HepG2 (cell line): ENCODE data around the gene NOSIP. TPM values are rescaled to one million over a fixed set of nuclear protein-coding genes. Genes with fewer than 3 reads are reported as not detected.

Source experiments
- ATAC-seq: fragments of 200-7000 bp; cut with Tn5 transposase; 3 replicates; pipeline ENCODE4 v1.9.1; 2020; ENCODE audit warnings: mild to moderate bottlenecking, moderate library complexity
- BruUV-seq: library from RNA; stranded (reverse); fragments of 400-500 nt; replicated peaks from 2 replicates; lab custom pipeline; 2021; lab: Mats Ljungman, UMichigan
- CTCF ChIA-PET: fragments of 300-600 bp; formaldehyde crosslinking; extraction: SDS; loops from one replicate; lab custom pipeline; 2021; ENCODE audit warnings: low total read pairs, inconsistent platforms, low intra/inter-chr PET ratio; lab: Yijun Ruan, JAX
- POLR2A ChIA-PET: fragments of 350-600 bp; sonication (Branson Sonifier 250); formaldehyde crosslinking; loops from one replicate; lab custom pipeline; 2020; ENCODE audit warnings: antibody characterized with exemption, inconsistent platforms; lab: Yijun Ruan, JAX
- DNase-seq: peaks from one replicate; pipeline ENCODE4 v3.0.0-alpha.2; 2015; ENCODE audit warnings: low spot score
- FAIRE-seq: peaks from 3 replicates; lab custom pipeline; 2011; peaks lifted over from hg19 to GRCh38; lab: Jason Lieb, UNC
- H2AFZ ChIP-seq: one replicate; pipeline ENCODE4 v1.6.1; 2011; ENCODE audit warnings: low read length, inconsistent platforms
- H3K27ac ChIP-seq: fragments of 300-600 bp; 3 replicates; pipeline ENCODE4 v1.8.0; 2011; ENCODE audit warnings: mixed run types, mild to moderate bottlenecking, mixed read lengths, low read length, inconsistent platforms; ENCODE audit not compliant: insufficient read depth; ENCODE audit errors: extremely low read length
- H3K27me3 ChIP-seq, 2 experiments: fragments of 200-600 bp in 1 of 2; 2 replicates in 1 of 2; 3 replicates in 1 of 2; pipeline versions ENCODE4 v1.6.0 to v1.8.0; 2011; ENCODE audit warnings: low read length in 2 of 2, mild to moderate bottlenecking in 2 of 2, moderate library complexity in 2 of 2, inconsistent platforms in 1 of 2; ENCODE audit not compliant: insufficient read depth in 2 of 2, control insufficient read depth in 1 of 2
- H3K36me3 ChIP-seq, 2 experiments: fragments of 200-600 bp in 1 of 2; replicated peaks in 1 of 2; 2 replicates in 1 of 2; 3 replicates in 1 of 2; pipeline versions ENCODE4 v1.5.1 to v1.8.0; 2011; ENCODE audit warnings: low read length in 2 of 2, inconsistent platforms in 1 of 2; ENCODE audit not compliant: insufficient read depth in 2 of 2, control insufficient read depth in 1 of 2
- H3K4me1 ChIP-seq: 2 replicates; pipeline ENCODE4 v1.5.1; 2012; ENCODE audit warnings: low read length, inconsistent platforms; ENCODE audit not compliant: insufficient read depth
- H3K4me2 ChIP-seq: 2 replicates; pipeline ENCODE4 v1.6.0; 2011; ENCODE audit warnings: low read depth, low read length, inconsistent platforms
- H3K4me3 ChIP-seq, 3 experiments: fragments of 200-600 bp in 1 of 3; sonication (generic), shearing (Covaris generic) in 1 of 3; replicated peaks in 1 of 3; 2 replicates each; pipeline ENCODE4 v1.5.1; 2011 to 2016; ENCODE audit warnings: low read length in 3 of 3, inconsistent platforms in 2 of 3, low read depth in 2 of 3, mild to moderate bottlenecking in 2 of 3, control low read depth in 1 of 3, mixed read lengths in 1 of 3; ENCODE audit not compliant: insufficient read depth in 1 of 3
- H3K79me2 ChIP-seq: one replicate; pipeline ENCODE4 v1.6.1; 2011; ENCODE audit warnings: low read length, inconsistent platforms; ENCODE audit not compliant: insufficient read depth
- H3K9ac ChIP-seq: 2 replicates; pipeline ENCODE4 v1.6.0; 2011; ENCODE audit warnings: mild to moderate bottlenecking, low read depth, low read length, inconsistent platforms; ENCODE audit not compliant: insufficient read depth
- H3K9me3 ChIP-seq: 2 replicates; pipeline ENCODE4 v1.5.1; 2012; ENCODE audit warnings: mild to moderate bottlenecking, low read length
- H4K20me1 ChIP-seq: 2 replicates; pipeline ENCODE4 v1.6.0; 2011; ENCODE audit warnings: inconsistent platforms, mild to moderate bottlenecking, low read length, moderate library complexity; ENCODE audit not compliant: insufficient read depth
- BRD4 ChIP-seq: sonication (generic); formaldehyde crosslinking; IDR thresholded peaks from 2 replicates; pipeline ENCODE4 v1.4.0; 2020; ENCODE audit warnings: missing genetic modification reagents
- FOXA3 ChIP-seq: IDR thresholded peaks from 2 replicates; pipeline ENCODE4 v1.6.1; 2016; ENCODE audit warnings: missing genetic modification reagents, missing compliant biosample characterization
- LBX2 ChIP-seq: sonication (generic); formaldehyde crosslinking; IDR thresholded peaks from 2 replicates; pipeline ENCODE4 v1.5.0; 2020; ENCODE audit warnings: missing genetic modification reagents, mild to moderate bottlenecking, borderline replicate concordance
- LRRFIP1 ChIP-seq: sonication (generic); formaldehyde crosslinking; conservative IDR thresholded peaks from 2 replicates; pipeline ENCODE4 v1.4.0; 2020; ENCODE audit warnings: missing genetic modification reagents
- MBD4 ChIP-seq: IDR thresholded peaks from 2 replicates; pipeline ENCODE4 v1.6.1; 2012; ENCODE audit warnings: low read length, inconsistent platforms, borderline replicate concordance
- MXD1 ChIP-seq: sonication (generic); formaldehyde crosslinking; IDR thresholded peaks from 2 replicates; pipeline ENCODE4 v1.4.0; 2020; ENCODE audit warnings: mild to moderate bottlenecking, missing genetic modification reagents
- NR2F1 ChIP-seq, 2 experiments: fragments of 450-650 bp in 1 of 2; formaldehyde crosslinking in 1 of 2; IDR thresholded peaks; 2 replicates each; pipeline versions ENCODE4 v1.5.0 to v1.6.1; 2016 to 2020; ENCODE audit warnings: mild to moderate bottlenecking in 1 of 2, missing compliant biosample characterization in 1 of 2, missing genetic modification reagents in 1 of 2, moderate library complexity in 1 of 2
- PAF1 ChIP-seq: IDR thresholded peaks from 2 replicates; pipeline ENCODE4 v1.6.1; 2016; ENCODE audit warnings: missing genetic modification reagents, missing compliant biosample characterization
- PATZ1 ChIP-seq: sonication (generic); formaldehyde crosslinking; IDR thresholded peaks from 2 replicates; pipeline ENCODE4 v1.4.0; 2020; ENCODE audit warnings: missing genetic modification reagents
- POLR2A ChIP-seq, 2 experiments: IDR thresholded peaks; 2 replicates each; pipeline ENCODE4 v1.6.1; 2011; ENCODE audit warnings: low read depth in 2 of 2, low read length in 2 of 2, mild to moderate bottlenecking in 1 of 2, moderate library complexity in 1 of 2; ENCODE audit not compliant: insufficient read depth in 1 of 2
- PRMT3 ChIP-seq: sonication (generic); formaldehyde crosslinking; IDR thresholded peaks from 2 replicates; pipeline ENCODE4 v1.8.1; 2022; ENCODE audit warnings: low read depth, mild to moderate bottlenecking, moderate library complexity, missing genetic modification reagents, borderline replicate concordance
- ZNF280B ChIP-seq: sonication (generic); formaldehyde crosslinking; IDR thresholded peaks from 2 replicates; pipeline ENCODE4 v1.5.0; 2020; ENCODE audit warnings: missing genetic modification reagents, mild to moderate bottlenecking, borderline replicate concordance
- ZNF580 ChIP-seq: IDR thresholded peaks from 2 replicates; pipeline ENCODE4 v1.6.1; 2016; ENCODE audit warnings: low read depth, borderline replicate concordance
- ZNF7 ChIP-seq: IDR thresholded peaks from 2 replicates; pipeline ENCODE4 v1.6.1; 2016; ENCODE audit warnings: missing biosample characterization, missing genetic modification reagents
- ZNF850 ChIP-seq: sonication (generic); formaldehyde crosslinking; conservative IDR thresholded peaks from 2 replicates; pipeline ENCODE4 v1.9.0; 2021; ENCODE audit warnings: mild to moderate bottlenecking, missing genetic modification reagents
- WGBS: methylation state at CpG from one replicate; pipeline ENCODE4 v1.1.6; 2017; ENCODE audit warnings: low lambda C conversion rate; 5-methylcytosine and 5-hydroxymethylcytosine counted together
- in situ Hi-C: cut with HindIII; loops from 2 replicates; pipeline ENCODE4 v1.10.0; 2017; ENCODE audit warnings: low pct_unique_long_range_greater_than_20kb; ENCODE audit not compliant: extremely low pct_ligation_motif_present
- intact Hi-C: fragments of 100-400 bp; cut with micrococcal nuclease; formaldehyde crosslinking; loops from one replicate; pipeline ENCODE4 v1.10.0; 2022; ENCODE audit not compliant: unreplicated experiment
- polyA plus RNA-seq, 8 experiments: library from polyadenylated mRNA; depleted of rRNA in 3 of 8; stranded (reverse) in 7 of 8; unstranded in 1 of 8; fragments of >200 nt; fragmentation: Illumina TruSeq in 4 of 8; extraction: Trizol in 4 of 8; gene quantifications; 2 replicates each; pipeline versions ENCODE4 v1.2.1 to v1.2.3, GENCODE V29; 2011 to 2016; ENCODE audit warnings: low read depth in 4 of 8, missing spikeins in 1 of 8, mixed read lengths in 1 of 8; ENCODE audit not compliant: insufficient read depth in 1 of 8
- total RNA-seq, 5 experiments: library from RNA; depleted of rRNA; stranded (reverse); fragments of >200 nt; fragmentation: Illumina TruSeq; extraction: Trizol; gene quantifications; 2 replicates each; pipeline ENCODE4 v1.2.3, GENCODE V29; 2016; ENCODE audit warnings: low read depth in 1 of 5

The NOSIP gene
- total and polyA plus RNA-seq, 2 of the 13 experiments (the other 11 are each of a cell fraction or from before 2014, with no cell fraction given): 54.3 to 78.0 TPM

- no peak for TF ChIP-seq LBX2 (CRISPR knock-in tag)
- TF ChIP-seq PAF1: no peak
- TF ChIP-seq ZNF850 (CRISPR knock-in tag): no peak
- TF ChIP-seq MBD4: no peak
- TF ChIP-seq BRD4 (CRISPR knock-in tag): no peak
- TF ChIP-seq, all 625 proteins: peak for 0
Measured at GRCh38 chr19:49552749-49553148, 27.6 kb downstream of the NOSIP start (continued).

- H4K20me1 ChIP-seq: no peaks in the 10 kb centered on the region
- in situ Hi-C loops (no loop called here), intact Hi-C loops (no loop called here)
- ATAC-seq: no peak
- no peaks in the 10 kb centered on the region for H3K79me2 ChIP-seq
- H3K4me1 ChIP-seq: peaks cover 25% of the 10 kb centered on the region
- peaks cover 2 to 9% of the 10 kb centered on the region in 2 experiments; a peak in 2 of 5 replicates for H3K36me3 ChIP-seq
- no peaks in the 10 kb centered on the region for H3K9me3 ChIP-seq
- TF ChIP-seq NR2F1 (CRISPR knock-in tag; IDR thresholded peaks at IDR 0.05): no peak
- no peak for TF ChIP-seq ZNF580
- TF ChIP-seq PATZ1 (CRISPR knock-in tag): no peak
- TF ChIP-seq ZNF280B (CRISPR knock-in tag): no peak
- no peak for TF ChIP-seq POLR2A (IDR thresholded peaks at IDR 0.05; ENCODE audit: insufficient read depth in 1 of 2, low read depth in 2 of 2, low read length in 2 of 2)
- no peak for TF ChIP-seq LRRFIP1 (CRISPR knock-in tag)
- no peak for TF ChIP-seq MXD1
- TF ChIP-seq PRMT3 (CRISPR knock-in tag): no peak
- TF ChIP-seq FOXA3 (CRISPR knock-in tag): no peak
- TF ChIP-seq ZNF7 (CRISPR knock-in tag): no peak
- no peak for DNase-seq
- FAIRE-seq: no peak
- no peak overlapping the region for H3K4me2 ChIP-seq
- no peak overlapping the region for H3K9ac ChIP-seq
- H3K4me3 ChIP-seq: no peak overlapping the region
- no TSS peak for BruUV-seq
- H3K27me3 ChIP-seq: no peaks in the 10 kb centered on the region
- no peak overlapping the region for H2AFZ ChIP-seq
- H3K27ac ChIP-seq: no peak overlapping the region
- WGBS: 98% methylated on average over 7 of the region's 7 CpGs
- POLR2A ChIA-PET: interaction anchor here (1.3 to 1.6 kb wide), 3 partner anchors 31 to 56 kb away, joined by 4 to 5 read pairs (median 4); no protein-coding TSS in a partner anchor
- CTCF ChIA-PET: no interaction called here
Measured at GRCh38 chr19:49551531-49551930, 28.8 kb downstream of the NOSIP start.
